ENCODE data around the gene ADAM15.

The ADAM15 gene

DNA sequence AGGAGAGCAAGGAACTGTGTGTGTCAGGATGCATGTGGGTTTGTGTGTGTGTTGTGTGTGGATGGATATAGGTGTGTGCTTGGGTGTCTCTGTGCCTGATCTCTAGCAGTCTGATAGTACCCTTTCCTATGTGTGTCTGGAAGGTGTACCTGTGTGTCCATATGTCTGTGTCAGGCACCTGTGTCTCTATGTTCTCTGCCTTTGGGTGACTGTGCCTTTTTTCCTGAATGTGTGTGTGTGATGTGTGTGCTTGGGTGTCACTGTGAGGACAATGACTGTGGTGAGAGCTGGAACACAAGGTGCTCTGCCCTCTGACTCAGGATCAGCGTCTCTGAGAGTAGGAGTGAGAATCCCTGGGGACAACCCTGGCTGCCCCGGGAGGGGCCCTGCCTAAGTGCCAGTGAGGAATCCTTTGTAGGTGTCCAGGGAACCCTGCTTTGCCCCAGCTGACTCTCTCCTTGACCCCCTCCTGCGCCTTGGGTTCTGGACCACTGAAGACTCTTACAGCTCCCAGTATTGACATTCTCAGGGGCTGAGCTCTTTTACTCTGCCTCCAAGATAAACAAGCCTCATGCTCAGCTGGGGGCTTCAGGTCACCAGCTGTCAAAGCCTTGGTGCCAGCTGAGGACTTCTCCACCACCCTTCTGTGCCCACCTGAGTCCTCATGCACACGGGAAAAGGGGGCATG lies 26.8 kb downstream of the ADAM15 start (continued):
- TF ChIP-seq, protein P1, sequence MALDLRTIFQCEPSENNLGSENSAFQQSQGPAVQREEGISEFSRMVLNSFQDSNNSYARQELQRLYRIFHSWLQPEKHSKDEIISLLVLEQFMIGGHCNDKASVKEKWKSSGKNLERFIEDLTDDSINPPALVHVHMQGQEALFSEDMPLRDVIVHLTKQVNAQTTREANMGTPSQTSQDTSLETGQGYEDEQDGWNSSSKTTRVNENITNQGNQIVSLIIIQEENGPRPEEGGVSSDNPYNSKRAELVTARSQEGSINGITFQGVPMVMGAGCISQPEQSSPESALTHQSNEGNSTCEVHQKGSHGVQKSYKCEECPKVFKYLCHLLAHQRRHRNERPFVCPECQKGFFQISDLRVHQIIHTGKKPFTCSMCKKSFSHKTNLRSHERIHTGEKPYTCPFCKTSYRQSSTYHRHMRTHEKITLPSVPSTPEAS (tag by site-specific recombination; IDR thresholded peaks at IDR 0.05): peak; percentile 71; the same call in 1 of the 2 replicates
- TF ChIP-seq, protein P2, sequence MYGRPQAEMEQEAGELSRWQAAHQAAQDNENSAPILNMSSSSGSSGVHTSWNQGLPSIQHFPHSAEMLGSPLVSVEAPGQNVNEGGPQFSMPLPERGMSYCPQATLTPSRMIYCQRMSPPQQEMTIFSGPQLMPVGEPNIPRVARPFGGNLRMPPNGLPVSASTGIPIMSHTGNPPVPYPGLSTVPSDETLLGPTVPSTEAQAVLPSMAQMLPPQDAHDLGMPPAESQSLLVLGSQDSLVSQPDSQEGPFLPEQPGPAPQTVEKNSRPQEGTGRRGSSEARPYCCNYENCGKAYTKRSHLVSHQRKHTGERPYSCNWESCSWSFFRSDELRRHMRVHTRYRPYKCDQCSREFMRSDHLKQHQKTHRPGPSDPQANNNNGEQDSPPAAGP (tag by site-specific recombination; IDR thresholded peaks at IDR 0.05): peak; percentile 69
- TF ChIP-seq ZIC2 (tag by site-specific recombination; IDR thresholded peaks at IDR 0.05) (peak; percentile 83), ZNF354C (tag by site-specific recombination; IDR thresholded peaks at IDR 0.05; ENCODE audit: borderline replicate concordance, low read depth) (no peak), ZSCAN23 (tag by site-specific recombination; IDR thresholded peaks at IDR 0.05) (0 out of 2 replicates have a peak, but pooled peaks have one; percentile 11)
- TF ChIP-seq, protein P3, sequence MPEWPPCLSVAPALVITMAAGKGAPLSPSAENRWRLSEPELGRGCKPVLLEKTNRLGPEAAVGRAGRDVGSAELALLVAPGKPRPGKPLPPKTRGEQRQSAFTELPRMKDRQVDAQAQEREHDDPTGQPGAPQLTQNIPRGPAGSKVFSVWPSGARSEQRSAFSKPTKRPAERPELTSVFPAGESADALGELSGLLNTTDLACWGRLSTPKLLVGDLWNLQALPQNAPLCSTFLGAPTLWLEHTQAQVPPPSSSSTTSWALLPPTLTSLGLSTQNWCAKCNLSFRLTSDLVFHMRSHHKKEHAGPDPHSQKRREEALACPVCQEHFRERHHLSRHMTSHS (tag by site-specific recombination; IDR thresholded peaks at IDR 0.05): no peak

DNA sequence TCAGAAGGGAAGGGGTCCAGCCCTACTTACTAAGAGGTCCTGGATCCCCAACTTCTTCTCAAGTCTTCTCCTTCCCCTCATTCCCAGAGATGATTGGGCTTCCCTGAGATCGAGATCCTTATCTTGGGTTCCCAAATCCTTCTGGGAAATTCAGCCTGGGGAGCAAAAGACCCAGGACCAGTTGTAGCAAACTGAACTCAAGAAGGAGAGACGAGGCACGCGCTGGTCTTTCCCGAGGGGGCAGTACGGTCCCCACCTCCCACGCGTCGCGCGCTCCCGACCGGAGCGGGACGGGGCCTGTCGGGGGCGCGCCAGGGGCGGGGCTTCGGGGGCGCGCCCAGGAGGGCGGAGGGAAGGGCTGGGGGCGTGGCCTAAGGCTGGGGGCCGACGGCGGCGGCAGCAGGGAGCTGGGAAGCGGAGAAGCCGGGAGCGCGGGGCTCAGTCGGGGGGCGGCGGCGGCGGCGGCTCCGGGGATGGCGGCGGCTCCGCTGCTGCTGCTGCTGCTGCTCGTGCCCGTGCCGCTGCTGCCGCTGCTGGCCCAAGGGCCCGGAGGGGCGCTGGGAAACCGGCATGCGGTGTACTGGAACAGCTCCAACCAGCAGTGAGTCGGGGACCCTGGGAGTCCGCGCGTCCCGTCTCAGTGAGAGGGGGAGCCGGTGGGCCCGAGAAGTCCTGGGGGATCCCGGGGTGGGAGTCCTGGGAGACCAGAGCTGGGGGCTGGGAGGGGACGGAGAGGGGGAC lies 27.5 kb downstream of the ADAM15 start, which contains the start of gene EFNA3:
Gene EFNA3, plus strand, starts transcription at position 369 of the 741 bp plus-strand sequence. Its CDS starts 105 bp downstream, at position 474.
- peaks cover 9% of the 10 kb centered on the region; the same call in 1 of the 2 replicates for H3K4me1 ChIP-seq (ENCODE audit: control insufficient read depth, insufficient read depth, low read length)
- POLR2A ChIA-PET: interaction anchor here (0.6 to 2.6 kb wide), 6 partner anchors 14 to 1156 kb away, joined by 3 to 8 read pairs (median 4); partner anchors contain the start of genes ADAM15, EFNA4 and PMVK
- CTCF ChIA-PET: interaction anchor here (0.7 to 1.7 kb wide), 9 partner anchors 9 to 599 kb away, joined by 3 to 8 read pairs (median 4); partner anchors contain the start of gene EFNA4
- H3K36me3 ChIP-seq (ENCODE audit: control insufficient read depth in 2 of 2, insufficient read depth in 1 of 2, low read length in 2 of 2): no peaks in the 10 kb centered on the region
- H3K27ac ChIP-seq (ENCODE audit: extremely low read depth, low read depth, low read length): peak within 1 kb of the TSS; percentile 43; the same call in 1 of the 2 replicates
- no peaks in the 10 kb centered on the region for H3K9me3 ChIP-seq (ENCODE audit: control insufficient read depth, insufficient read depth, low read depth, low read length)
- peak within 1 kb of the TSS; percentile 44 for H3K4me3 ChIP-seq (ENCODE audit: low read depth, low read length)
- TF ChIP-seq ZNF571 (tag by site-specific recombination; IDR thresholded peaks at IDR 0.05) (no peak), ZBTB7A (tag by site-specific recombination; IDR thresholded peaks at IDR 0.05; ENCODE audit: low read depth) (0 out of 2 replicates have a peak, but pooled peaks have one; percentile 10), ZNF596 (tag by site-specific recombination; IDR thresholded peaks at IDR 0.05) (0 out of 2 replicates have a peak, but pooled peaks have one; percentile 22), KLF10 (tag by site-specific recombination; IDR thresholded peaks at IDR 0.05) (peak; percentile 99), IKZF3 (tag by site-specific recombination; IDR thresholded peaks at IDR 0.05) (peak; percentile 89), ZBTB20 (tag by site-specific recombination; IDR thresholded peaks at IDR 0.05) (no peak), ZNF184 (tag by site-specific recombination; IDR thresholded peaks at IDR 0.05) (no peak), ZBTB8A (tag by site-specific recombination; IDR thresholded peaks at IDR 0.05) (0 out of 2 replicates have a peak, but pooled peaks have one; percentile 20), ZNF10 (tag by site-specific recombination; IDR thresholded peaks at IDR 0.05) (no peak), ZNF341 (tag by site-specific recombination; IDR thresholded peaks at IDR 0.05; ENCODE audit: low read depth) (peak; percentile 73; the same call in 1 of the 2 replicates), ZNF561 (tag by site-specific recombination; IDR thresholded peaks at IDR 0.05; ENCODE audit: borderline replicate concordance) (peak; percentile 89)
- TF ChIP-seq, protein P4, sequence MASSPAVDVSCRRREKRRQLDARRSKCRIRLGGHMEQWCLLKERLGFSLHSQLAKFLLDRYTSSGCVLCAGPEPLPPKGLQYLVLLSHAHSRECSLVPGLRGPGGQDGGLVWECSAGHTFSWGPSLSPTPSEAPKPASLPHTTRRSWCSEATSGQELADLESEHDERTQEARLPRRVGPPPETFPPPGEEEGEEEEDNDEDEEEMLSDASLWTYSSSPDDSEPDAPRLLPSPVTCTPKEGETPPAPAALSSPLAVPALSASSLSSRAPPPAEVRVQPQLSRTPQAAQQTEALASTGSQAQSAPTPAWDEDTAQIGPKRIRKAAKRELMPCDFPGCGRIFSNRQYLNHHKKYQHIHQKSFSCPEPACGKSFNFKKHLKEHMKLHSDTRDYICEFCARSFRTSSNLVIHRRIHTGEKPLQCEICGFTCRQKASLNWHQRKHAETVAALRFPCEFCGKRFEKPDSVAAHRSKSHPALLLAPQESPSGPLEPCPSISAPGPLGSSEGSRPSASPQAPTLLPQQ (tag by site-specific recombination; IDR thresholded peaks at IDR 0.05): peak; percentile 64
- TF ChIP-seq, protein P5, sequence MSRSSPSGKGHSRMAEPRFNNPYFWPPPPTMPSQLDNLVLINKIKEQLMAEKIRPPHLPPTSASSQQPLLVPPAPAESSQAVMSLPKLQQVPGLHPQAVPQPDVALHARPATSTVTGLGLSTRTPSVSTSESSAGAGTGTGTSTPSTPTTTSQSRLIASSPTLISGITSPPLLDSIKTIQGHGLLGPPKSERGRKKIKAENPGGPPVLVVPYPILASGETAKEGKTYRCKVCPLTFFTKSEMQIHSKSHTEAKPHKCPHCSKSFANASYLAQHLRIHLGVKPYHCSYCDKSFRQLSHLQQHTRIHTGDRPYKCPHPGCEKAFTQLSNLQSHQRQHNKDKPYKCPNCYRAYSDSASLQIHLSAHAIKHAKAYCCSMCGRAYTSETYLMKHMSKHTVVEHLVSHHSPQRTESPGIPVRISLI (tag by site-specific recombination; IDR thresholded peaks at IDR 0.05): no peak
- TF ChIP-seq, protein P6, sequence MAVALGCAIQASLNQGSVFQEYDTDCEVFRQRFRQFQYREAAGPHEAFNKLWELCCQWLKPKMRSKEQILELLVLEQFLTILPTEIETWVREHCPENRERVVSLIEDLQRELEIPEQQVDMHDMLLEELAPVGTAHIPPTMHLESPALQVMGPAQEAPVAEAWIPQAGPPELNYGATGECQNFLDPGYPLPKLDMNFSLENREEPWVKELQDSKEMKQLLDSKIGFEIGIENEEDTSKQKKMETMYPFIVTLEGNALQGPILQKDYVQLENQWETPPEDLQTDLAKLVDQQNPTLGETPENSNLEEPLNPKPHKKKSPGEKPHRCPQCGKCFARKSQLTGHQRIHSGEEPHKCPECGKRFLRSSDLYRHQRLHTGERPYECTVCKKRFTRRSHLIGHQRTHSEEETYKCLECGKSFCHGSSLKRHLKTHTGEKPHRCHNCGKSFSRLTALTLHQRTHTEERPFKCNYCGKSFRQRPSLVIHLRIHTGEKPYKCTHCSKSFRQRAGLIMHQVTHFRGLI (tag by site-specific recombination; IDR thresholded peaks at IDR 0.05): no peak
- TF ChIP-seq, protein P7, sequence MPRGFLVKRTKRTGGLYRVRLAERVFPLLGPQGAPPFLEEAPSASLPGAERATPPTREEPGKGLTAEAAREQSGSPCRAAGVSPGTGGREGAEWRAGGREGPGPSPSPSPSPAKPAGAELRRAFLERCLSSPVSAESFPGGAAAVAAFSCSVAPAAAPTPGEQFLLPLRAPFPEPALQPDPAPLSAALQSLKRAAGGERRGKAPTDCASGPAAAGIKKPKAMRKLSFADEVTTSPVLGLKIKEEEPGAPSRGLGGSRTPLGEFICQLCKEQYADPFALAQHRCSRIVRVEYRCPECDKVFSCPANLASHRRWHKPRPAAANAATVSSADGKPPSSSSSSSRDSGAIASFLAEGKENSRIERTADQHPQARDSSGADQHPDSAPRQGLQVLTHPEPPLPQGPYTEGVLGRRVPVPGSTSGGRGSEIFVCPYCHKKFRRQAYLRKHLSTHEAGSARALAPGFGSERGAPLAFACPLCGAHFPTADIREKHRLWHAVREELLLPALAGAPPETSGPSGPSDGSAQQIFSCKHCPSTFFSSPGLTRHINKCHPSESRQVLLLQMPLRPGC (tag by site-specific recombination; IDR thresholded peaks at IDR 0.05): no peak
- TF ChIP-seq, protein P8, sequence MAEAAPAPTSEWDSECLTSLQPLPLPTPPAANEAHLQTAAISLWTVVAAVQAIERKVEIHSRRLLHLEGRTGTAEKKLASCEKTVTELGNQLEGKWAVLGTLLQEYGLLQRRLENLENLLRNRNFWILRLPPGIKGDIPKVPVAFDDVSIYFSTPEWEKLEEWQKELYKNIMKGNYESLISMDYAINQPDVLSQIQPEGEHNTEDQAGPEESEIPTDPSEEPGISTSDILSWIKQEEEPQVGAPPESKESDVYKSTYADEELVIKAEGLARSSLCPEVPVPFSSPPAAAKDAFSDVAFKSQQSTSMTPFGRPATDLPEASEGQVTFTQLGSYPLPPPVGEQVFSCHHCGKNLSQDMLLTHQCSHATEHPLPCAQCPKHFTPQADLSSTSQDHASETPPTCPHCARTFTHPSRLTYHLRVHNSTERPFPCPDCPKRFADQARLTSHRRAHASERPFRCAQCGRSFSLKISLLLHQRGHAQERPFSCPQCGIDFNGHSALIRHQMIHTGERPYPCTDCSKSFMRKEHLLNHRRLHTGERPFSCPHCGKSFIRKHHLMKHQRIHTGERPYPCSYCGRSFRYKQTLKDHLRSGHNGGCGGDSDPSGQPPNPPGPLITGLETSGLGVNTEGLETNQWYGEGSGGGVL (tag by site-specific recombination; IDR thresholded peaks at IDR 0.05): peak; percentile 38

Measured in HEK293 (cell line).